HCT116 (cell line): ENCODE results near the gene DTD2. TPM values are rescaled to one million over a fixed set of nuclear protein-coding genes. Genes with fewer than 3 reads are reported as not detected.
"Not testable (repeated sequence)": the region's sequence is repeated elsewhere in the genome, so short reads cannot be mapped to it uniquely, and the experiment has no call there.

ENCODE experiments used
- ATAC-seq: fragments of 200-7000 bp; cut with Tn5 transposase; 2 replicates; pipeline ENCODE4 v1.9.1; 2020; ENCODE audit warnings: mild to moderate bottlenecking, moderate library complexity
- BruUV-seq: library from RNA; stranded (reverse); fragments of 400-500 nt; replicated peaks from 2 replicates; lab custom pipeline; 2021; lab: Mats Ljungman, UMichigan
- CTCF ChIA-PET: fragments of 300-600 bp; sonication (Branson Sonifier 250); formaldehyde crosslinking; loops from one replicate; lab custom pipeline; 2021; ENCODE audit warnings: antibody characterized with exemption; lab: Charles Lee
- POLR2A ChIA-PET: fragments of 300-600, 350-600 bp; sonication (Branson Sonifier 250); formaldehyde crosslinking; loops from one replicate; lab custom pipeline; 2021; ENCODE audit warnings: antibody characterized with exemption; lab: Charles Lee
- RAD21 ChIA-PET, 2 experiments: fragments of 300-600 bp; sonication (Branson Sonifier 250); formaldehyde crosslinking; loops; one replicate each; lab custom pipeline; 2023; ENCODE audit warnings: low total read pairs in 2 of 2; ENCODE audit not compliant: uncharacterized antibody in 2 of 2, unreplicated experiment in 2 of 2, low non-redundant PET in 1 of 2; lab: Charles Lee
- DNase-seq: peaks from one replicate; pipeline ENCODE4 v3.0.0-alpha.2; 2010; ENCODE audit warnings: low read depth, low spot score
- H2AFZ ChIP-seq: fragments of 200-600 bp; shearing (Covaris generic), sonication (generic); 2 replicates; pipeline ENCODE4 v1.6.1; 2017; ENCODE audit warnings: low read depth, mixed run types, mixed read lengths, antibody characterized with exemption, low read length; ENCODE audit not compliant: poor library complexity, severe bottlenecking
- H3K27ac ChIP-seq: 2 replicates; pipeline ENCODE4 v1.5.1; 2012; ENCODE audit warnings: low read depth, low read length
- H3K27me3 ChIP-seq: fragments of 200-600 bp; sonication (generic); 2 replicates; pipeline ENCODE4 v1.6.1; 2016; ENCODE audit warnings: mixed run types, low read length, mixed read lengths; ENCODE audit not compliant: insufficient read depth
- H3K36me3 ChIP-seq, 2 experiments: fragments of 200-500 bp in 1 of 2; fragments of 200-600 bp in 1 of 2; sonication (Bioruptor generic) in 1 of 2; sonication (generic) in 1 of 2; 2 replicates each; pipeline versions ENCODE4 v1.5.1 to v1.6.1; 2014 to 2016; ENCODE audit warnings: low read length in 2 of 2, inconsistent platforms in 1 of 2, mixed read lengths in 1 of 2, mixed run types in 1 of 2; ENCODE audit not compliant: insufficient read depth in 2 of 2, control insufficient read depth in 1 of 2
- H3K4me1 ChIP-seq, 2 experiments: fragments of 200-600 bp in 1 of 2; sonication (generic) in 1 of 2; 2 replicates each; pipeline versions ENCODE4 v1.5.1 to v1.6.1; 2012 to 2017; ENCODE audit warnings: low read length in 2 of 2, inconsistent platforms in 1 of 2, mild to moderate bottlenecking in 1 of 2, mixed read lengths in 1 of 2, mixed run types in 1 of 2, moderate library complexity in 1 of 2; ENCODE audit not compliant: insufficient read depth in 2 of 2, control insufficient read depth in 1 of 2
- H3K4me2 ChIP-seq: fragments of 200-600 bp; sonication (generic); 2 replicates; pipeline ENCODE4 v1.6.1; 2017; ENCODE audit warnings: mixed run types, low read length, mixed read lengths
- H3K4me3 ChIP-seq, 2 experiments: fragments of 200-600 bp in 1 of 2; sonication (generic) in 1 of 2; replicated peaks in 1 of 2; 2 replicates each; pipeline ENCODE4 v1.5.1; 2011 to 2016; ENCODE audit warnings: low read length in 2 of 2, control low read depth in 1 of 2, low read depth in 1 of 2, mild to moderate bottlenecking in 1 of 2, mixed read lengths in 1 of 2, mixed run types in 1 of 2
- H3K79me2 ChIP-seq: fragments of 200-600 bp; sonication (generic); 2 replicates; pipeline ENCODE4 v1.6.1; 2017; ENCODE audit warnings: mild to moderate bottlenecking, mixed run types, low read length, moderate library complexity, mixed read lengths; ENCODE audit not compliant: insufficient read depth
- H3K9ac ChIP-seq: fragments of 200-600 bp; sonication (generic); 2 replicates; pipeline ENCODE4 v1.6.1; 2016; ENCODE audit warnings: low read length, mixed read lengths
- H3K9me2 ChIP-seq: fragments of 200-600 bp; sonication (generic), shearing (Covaris generic); 2 replicates; pipeline ENCODE4 v1.6.1; 2017; ENCODE audit warnings: mixed run types, mild to moderate bottlenecking, moderate library complexity; ENCODE audit not compliant: insufficient read depth
- H3K9me3 ChIP-seq, 2 experiments: fragments of 200-500 bp in 1 of 2; fragments of 200-600 bp in 1 of 2; sonication (Bioruptor generic) in 1 of 2; sonication (generic) in 1 of 2; 2 replicates each; pipeline ENCODE4 v1.6.1; 2014 to 2017; ENCODE audit warnings: low read length in 2 of 2, mixed read lengths in 2 of 2, inconsistent platforms in 1 of 2, low read depth in 1 of 2, mild to moderate bottlenecking in 1 of 2, mixed run types in 1 of 2, moderate library complexity in 1 of 2; ENCODE audit not compliant: control insufficient read depth in 1 of 2, insufficient read depth in 1 of 2
- H4K20me1 ChIP-seq: fragments of 200-600 bp; sonication (generic), shearing (Covaris generic); 2 replicates; pipeline ENCODE4 v1.6.1; 2017; ENCODE audit warnings: mixed run types, mild to moderate bottlenecking, moderate library complexity; ENCODE audit not compliant: insufficient read depth
- CBX3 ChIP-seq: IDR thresholded peaks from 2 replicates; pipeline ENCODE4 v1.6.1; 2012; ENCODE audit warnings: low read depth
- JUND ChIP-seq: IDR thresholded peaks from 2 replicates; pipeline ENCODE4 v1.6.1; 2012
- SIN3A ChIP-seq: IDR thresholded peaks from 2 replicates; pipeline ENCODE4 v1.6.1; 2012; ENCODE audit warnings: low read depth
- YY1 ChIP-seq: IDR thresholded peaks from 2 replicates; pipeline ENCODE4 v1.6.1; 2011; ENCODE audit warnings: low read length, low read depth, moderate library complexity, mild to moderate bottlenecking; ENCODE audit not compliant: insufficient replicate concordance; ENCODE audit errors: extremely low read depth
- ZNF274 ChIP-seq: fragments of 200-500 bp; sonication (Bioruptor generic); IDR thresholded peaks from 2 replicates; pipeline ENCODE4 v1.6.1; 2014; ENCODE audit warnings: mild to moderate bottlenecking, low read depth, low read length, inconsistent platforms
- intact Hi-C: fragments of 100-400 bp; cut with micrococcal nuclease; formaldehyde crosslinking; loops from 2 replicates; pipeline ENCODE4 v1.10.0; 2022
- total RNA-seq: library from RNA; stranded (reverse); gene quantifications from one replicate; pipeline ENCODE4 v1.2.1, GENCODE V29; 2021; ENCODE audit not compliant: unreplicated experiment
- TF ChIP-seq, protein P1 (sequence below): IDR thresholded peaks from 2 replicates; pipeline ENCODE4 v1.6.1; 2012
- TF ChIP-seq, protein P2 (sequence below): IDR thresholded peaks from 2 replicates; pipeline ENCODE4 v1.6.1; 2012; ENCODE audit warnings: low read depth

Gene DTD2
- total RNA-seq, 1 experiment from 2014 or later = 24.6 TPM

GRCh38 chr14:31465111-31465510 lies 7.8 kb upstream of the DTD2 start (continued):
- TF ChIP-seq, protein P1, sequence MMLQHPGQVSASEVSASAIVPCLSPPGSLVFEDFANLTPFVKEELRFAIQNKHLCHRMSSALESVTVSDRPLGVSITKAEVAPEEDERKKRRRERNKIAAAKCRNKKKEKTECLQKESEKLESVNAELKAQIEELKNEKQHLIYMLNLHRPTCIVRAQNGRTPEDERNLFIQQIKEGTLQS = no peak
- TF ChIP-seq ZNF274 = no peak

- intact Hi-C loops, BruUV-seq, H3K79me2 ChIP-seq, POLR2A ChIA-PET, ATAC-seq, H3K36me3 ChIP-seq, H3K9me3 ChIP-seq, H3K4me1 ChIP-seq, H2AFZ ChIP-seq, DNase-seq, H3K27ac ChIP-seq, H4K20me1 ChIP-seq, H3K9me2 ChIP-seq, H3K9ac ChIP-seq, CTCF ChIA-PET, H3K4me2 ChIP-seq, H3K27me3 ChIP-seq, RAD21 ChIA-PET, H3K4me3 ChIP-seq: not testable (repeated sequence)
Observed at GRCh38 chr14:31462450-31462849, 5.1 kb upstream of the DTD2 start.

GRCh38 chr14:31461545-31461944 lies 4.2 kb upstream of the DTD2 start:
- no peak overlapping the region for H3K27ac ChIP-seq
- H3K4me3 ChIP-seq = no peak overlapping the region
- no peak overlapping the region for H3K9ac ChIP-seq
- H3K79me2 ChIP-seq = peaks cover 4% of the 10 kb centered on the region
- H3K4me1 ChIP-seq = peaks cover 0 to 9% of the 10 kb centered on the region in 2 experiments; a peak in 2 of 4 replicates
- ChIA-PET CTCF (no interaction called here), RAD21 (no interaction called here), POLR2A (interaction anchor here (0.6 kb wide), 1 partner anchor 251 kb away, joined by 4 read pairs; no protein-coding TSS in a partner anchor)
- TF ChIP-seq JUND (no peak), YY1 (no peak), CBX3 (no peak), SIN3A (no peak)
- TF ChIP-seq, protein P2, sequence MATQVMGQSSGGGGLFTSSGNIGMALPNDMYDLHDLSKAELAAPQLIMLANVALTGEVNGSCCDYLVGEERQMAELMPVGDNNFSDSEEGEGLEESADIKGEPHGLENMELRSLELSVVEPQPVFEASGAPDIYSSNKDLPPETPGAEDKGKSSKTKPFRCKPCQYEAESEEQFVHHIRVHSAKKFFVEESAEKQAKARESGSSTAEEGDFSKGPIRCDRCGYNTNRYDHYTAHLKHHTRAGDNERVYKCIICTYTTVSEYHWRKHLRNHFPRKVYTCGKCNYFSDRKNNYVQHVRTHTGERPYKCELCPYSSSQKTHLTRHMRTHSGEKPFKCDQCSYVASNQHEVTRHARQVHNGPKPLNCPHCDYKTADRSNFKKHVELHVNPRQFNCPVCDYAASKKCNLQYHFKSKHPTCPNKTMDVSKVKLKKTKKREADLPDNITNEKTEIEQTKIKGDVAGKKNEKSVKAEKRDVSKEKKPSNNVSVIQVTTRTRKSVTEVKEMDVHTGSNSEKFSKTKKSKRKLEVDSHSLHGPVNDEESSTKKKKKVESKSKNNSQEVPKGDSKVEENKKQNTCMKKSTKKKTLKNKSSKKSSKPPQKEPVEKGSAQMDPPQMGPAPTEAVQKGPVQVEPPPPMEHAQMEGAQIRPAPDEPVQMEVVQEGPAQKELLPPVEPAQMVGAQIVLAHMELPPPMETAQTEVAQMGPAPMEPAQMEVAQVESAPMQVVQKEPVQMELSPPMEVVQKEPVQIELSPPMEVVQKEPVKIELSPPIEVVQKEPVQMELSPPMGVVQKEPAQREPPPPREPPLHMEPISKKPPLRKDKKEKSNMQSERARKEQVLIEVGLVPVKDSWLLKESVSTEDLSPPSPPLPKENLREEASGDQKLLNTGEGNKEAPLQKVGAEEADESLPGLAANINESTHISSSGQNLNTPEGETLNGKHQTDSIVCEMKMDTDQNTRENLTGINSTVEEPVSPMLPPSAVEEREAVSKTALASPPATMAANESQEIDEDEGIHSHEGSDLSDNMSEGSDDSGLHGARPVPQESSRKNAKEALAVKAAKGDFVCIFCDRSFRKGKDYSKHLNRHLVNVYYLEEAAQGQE = no peak
- H3K36me3 ChIP-seq = no peaks in the 10 kb centered on the region
- no peak overlapping the region for H2AFZ ChIP-seq
- ATAC-seq (no peak), DNase-seq (no peak)
- no peak overlapping the region for H3K4me2 ChIP-seq
- intact Hi-C loops = no loop called here
- H4K20me1 ChIP-seq = no peaks in the 10 kb centered on the region
- H3K9me2 ChIP-seq = no peaks in the 10 kb centered on the region
- no TSS peak for BruUV-seq
- no peaks in the 10 kb centered on the region for H3K9me3 ChIP-seq
- H3K27me3 ChIP-seq = no peaks in the 10 kb centered on the region
